ENCODE measurements around the gene CCDC7. TPM values are rescaled to one million over a fixed set of nuclear protein-coding genes. Genes with fewer than 3 reads are reported as not detected.

Gene CCDC7
- total RNA-seq, 2 experiments from 2014 or later = 9.8 to 12.3 TPM

DNA sequence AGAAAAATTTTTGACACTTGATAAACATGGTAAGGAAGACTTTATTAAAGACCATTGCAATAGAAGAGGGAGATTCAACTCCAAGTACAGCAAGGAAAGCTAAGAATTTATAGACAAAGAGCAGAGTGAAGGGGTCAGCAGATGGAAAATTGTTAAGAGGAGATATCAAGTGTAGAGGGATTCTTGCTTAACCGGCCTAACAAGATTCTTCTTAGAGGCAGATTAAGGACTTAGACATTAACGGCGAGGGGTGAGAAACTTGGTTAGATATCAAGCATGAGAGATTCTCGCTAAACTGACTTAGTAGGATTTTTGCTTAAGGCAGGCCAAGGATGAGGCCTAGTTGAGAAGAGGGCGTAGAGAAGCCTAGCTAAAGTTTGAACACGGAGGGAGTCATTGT is 436.1 kb downstream of the CCDC7 start:
- intact Hi-C loops (cut with micrococcal nuclease; ENCODE audit: unreplicated experiment) = no loop called here
- Histone ChIP-seq H3K9me2 (ENCODE audit: insufficient read depth, low read length) (no peaks in the 10 kb centered on the region), H4K20me1 (ENCODE audit: insufficient read depth, low read length) (no peaks in the 10 kb centered on the region), H3K36me3 (ENCODE audit: insufficient read depth, low read length) (no peaks in the 10 kb centered on the region), H3K4me2 (ENCODE audit: low read length) (no peak overlapping the region), H2AFZ (ENCODE audit: low read length) (no peak overlapping the region), H3K27ac (ENCODE audit: low read depth, low read length, poor library complexity, severe bottlenecking) (no peak overlapping the region), H3K79me2 (ENCODE audit: insufficient read depth, low read depth, low read length) (no peaks in the 10 kb centered on the region), H3K4me3 (ENCODE audit: low read depth, low read length, poor library complexity, severe bottlenecking) (no peak overlapping the region), H3K9me3 (ENCODE audit: low read length) (no peaks in the 10 kb centered on the region), H3K4me1 (ENCODE audit: insufficient read depth, low read length, poor library complexity, severe bottlenecking) (no peaks in the 10 kb centered on the region)
- BruUV-seq (replicated peaks) = no TSS peak
- TF ChIP-seq, protein P1, sequence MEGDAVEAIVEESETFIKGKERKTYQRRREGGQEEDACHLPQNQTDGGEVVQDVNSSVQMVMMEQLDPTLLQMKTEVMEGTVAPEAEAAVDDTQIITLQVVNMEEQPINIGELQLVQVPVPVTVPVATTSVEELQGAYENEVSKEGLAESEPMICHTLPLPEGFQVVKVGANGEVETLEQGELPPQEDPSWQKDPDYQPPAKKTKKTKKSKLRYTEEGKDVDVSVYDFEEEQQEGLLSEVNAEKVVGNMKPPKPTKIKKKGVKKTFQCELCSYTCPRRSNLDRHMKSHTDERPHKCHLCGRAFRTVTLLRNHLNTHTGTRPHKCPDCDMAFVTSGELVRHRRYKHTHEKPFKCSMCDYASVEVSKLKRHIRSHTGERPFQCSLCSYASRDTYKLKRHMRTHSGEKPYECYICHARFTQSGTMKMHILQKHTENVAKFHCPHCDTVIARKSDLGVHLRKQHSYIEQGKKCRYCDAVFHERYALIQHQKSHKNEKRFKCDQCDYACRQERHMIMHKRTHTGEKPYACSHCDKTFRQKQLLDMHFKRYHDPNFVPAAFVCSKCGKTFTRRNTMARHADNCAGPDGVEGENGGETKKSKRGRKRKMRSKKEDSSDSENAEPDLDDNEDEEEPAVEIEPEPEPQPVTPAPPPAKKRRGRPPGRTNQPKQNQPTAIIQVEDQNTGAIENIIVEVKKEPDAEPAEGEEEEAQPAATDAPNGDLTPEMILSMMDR (conservative IDR thresholded peaks at IDR 0.05; ENCODE audit: low read length) = no peak
- TF ChIP-seq EZH2phosphoT487 (IDR thresholded peaks at IDR 0.05; ENCODE audit: borderline replicate concordance, low read depth, low read length) = no peak
- ChIA-PET POLR2A (interaction anchor here (0.7 to 0.8 kb wide), 2 partner anchors 8 to 34 kb away, joined by 4 to 6 read pairs; no protein-coding TSS in a partner anchor), CTCF (ENCODE audit: unreplicated experiment) (no interaction called here)
- DNase-seq (ENCODE audit: low spot score) = no peak

DNA sequence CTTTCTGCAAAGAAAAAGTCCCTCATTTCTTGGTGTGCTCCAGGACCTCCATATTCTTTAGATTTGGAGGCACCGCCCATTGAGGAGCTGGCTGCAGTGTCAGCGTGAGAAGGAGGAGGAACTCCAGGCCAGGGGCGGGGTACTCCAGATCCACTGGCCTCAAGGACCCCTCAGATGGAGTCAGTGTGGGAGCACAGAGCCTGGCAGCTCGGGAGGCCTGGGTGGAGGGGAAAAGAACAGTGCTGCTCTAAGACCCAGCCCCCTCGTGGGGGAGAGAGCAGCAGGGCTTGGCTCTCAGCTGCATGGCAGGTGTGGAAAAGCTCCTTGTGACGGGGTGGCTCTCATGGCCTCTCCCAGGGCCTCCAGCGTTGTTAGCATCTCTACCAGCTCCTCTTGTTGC is 441.5 kb downstream of the CCDC7 start:
- no peaks in the 10 kb centered on the region for H3K36me3 ChIP-seq (ENCODE audit: insufficient read depth, low read length)
- H3K79me2 ChIP-seq (ENCODE audit: insufficient read depth, low read depth, low read length) = no peaks in the 10 kb centered on the region
- no peak for DNase-seq (ENCODE audit: low spot score)
- H4K20me1 ChIP-seq (ENCODE audit: insufficient read depth, low read length) = no peaks in the 10 kb centered on the region
- H3K4me3 ChIP-seq (ENCODE audit: low read depth, low read length, poor library complexity, severe bottlenecking) = no peak overlapping the region
- no peak overlapping the region for H3K27ac ChIP-seq (ENCODE audit: low read depth, low read length, poor library complexity, severe bottlenecking)
- no peak overlapping the region for H3K4me2 ChIP-seq (ENCODE audit: low read length)
- intact Hi-C loops (cut with micrococcal nuclease; ENCODE audit: unreplicated experiment) = no loop called here
- no peaks in the 10 kb centered on the region for H3K9me3 ChIP-seq (ENCODE audit: low read length)
- ChIA-PET POLR2A (interaction anchor here (0.5 kb wide), 1 partner anchor 535 kb away, joined by 4 read pairs; no protein-coding TSS in a partner anchor), CTCF (ENCODE audit: unreplicated experiment) (no interaction called here)
- no peaks in the 10 kb centered on the region for H3K4me1 ChIP-seq (ENCODE audit: insufficient read depth, low read length, poor library complexity, severe bottlenecking)
- TF ChIP-seq, protein P1 (conservative IDR thresholded peaks at IDR 0.05; ENCODE audit: low read length) = no peak
- no peak for TF ChIP-seq EZH2phosphoT487 (IDR thresholded peaks at IDR 0.05; ENCODE audit: borderline replicate concordance, low read depth, low read length)
- BruUV-seq (replicated peaks) = no TSS peak
- no peak overlapping the region for H2AFZ ChIP-seq (ENCODE audit: low read length)
- no peaks in the 10 kb centered on the region for H3K9me2 ChIP-seq (ENCODE audit: insufficient read depth, low read length)

DNA sequence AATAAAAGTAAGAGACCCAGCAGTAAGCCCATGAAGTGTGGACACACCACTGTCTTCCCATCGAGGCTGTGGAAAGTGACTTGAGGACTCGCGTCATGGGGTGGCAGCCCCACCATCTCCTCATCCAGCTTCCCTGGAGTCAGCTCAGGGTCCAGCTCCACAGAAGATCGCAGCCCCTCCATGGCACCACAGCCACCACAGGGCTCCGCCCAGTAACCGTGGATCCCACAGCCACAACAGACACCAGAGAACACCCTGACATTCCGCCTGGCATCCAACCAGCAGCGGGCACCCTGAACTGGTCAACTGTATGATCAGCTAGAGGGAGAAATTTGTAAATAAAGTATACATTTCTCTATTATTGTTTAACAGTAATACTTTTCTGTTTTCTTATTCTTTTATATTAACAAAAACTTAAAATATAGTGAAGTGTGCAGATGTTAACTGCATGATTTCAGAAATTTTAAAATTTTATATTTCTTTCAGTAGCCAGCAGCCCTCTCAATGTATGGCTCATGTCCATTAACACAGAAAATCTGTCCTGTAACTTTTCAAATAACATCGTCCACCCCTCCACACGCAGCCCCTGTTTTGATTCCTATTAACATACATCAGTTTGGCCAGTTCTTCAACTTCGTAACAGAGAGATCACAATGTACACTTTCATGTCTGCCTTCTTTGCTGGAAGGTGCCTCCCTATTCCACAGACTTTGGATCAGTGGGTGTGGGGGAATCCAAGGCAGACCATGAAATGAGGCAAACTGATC is 442.4 kb downstream of the CCDC7 start:
- Histone ChIP-seq H3K4me3 (ENCODE audit: low read depth, low read length, poor library complexity, severe bottlenecking) (no peak overlapping the region), H3K36me3 (ENCODE audit: insufficient read depth, low read length) (no peaks in the 10 kb centered on the region), H3K4me2 (ENCODE audit: low read length) (no peak overlapping the region), H3K4me1 (ENCODE audit: insufficient read depth, low read length, poor library complexity, severe bottlenecking) (no peaks in the 10 kb centered on the region), H3K9me3 (ENCODE audit: low read length) (no peaks in the 10 kb centered on the region), H3K9me2 (ENCODE audit: insufficient read depth, low read length) (no peaks in the 10 kb centered on the region), H3K27ac (ENCODE audit: low read depth, low read length, poor library complexity, severe bottlenecking) (no peak overlapping the region), H3K79me2 (ENCODE audit: insufficient read depth, low read depth, low read length) (no peaks in the 10 kb centered on the region), H2AFZ (ENCODE audit: low read length) (no peak overlapping the region), H4K20me1 (ENCODE audit: insufficient read depth, low read length) (no peaks in the 10 kb centered on the region)
- POLR2A ChIA-PET = interaction anchor here (0.5 to 0.7 kb wide), 4 partner anchors 23 to 1793 kb away, joined by 3 to 5 read pairs (median 4); no protein-coding TSS in a partner anchor
- no peak for DNase-seq (ENCODE audit: low spot score)
- BruUV-seq (replicated peaks) = no TSS peak
- intact Hi-C loops (cut with micrococcal nuclease; ENCODE audit: unreplicated experiment) = no loop called here
- CTCF ChIA-PET (ENCODE audit: unreplicated experiment) = no interaction called here
- TF ChIP-seq, protein P1 (conservative IDR thresholded peaks at IDR 0.05; ENCODE audit: low read length) = no peak
- TF ChIP-seq EZH2phosphoT487 (IDR thresholded peaks at IDR 0.05; ENCODE audit: borderline replicate concordance, low read depth, low read length) = no peak
